CD4-positive, CD25-positive, alpha-beta regulatory T cell (primary cell): Measurements from ENCODE around the gene SART1. TPM values are rescaled to one million over a fixed set of nuclear protein-coding genes. Genes with fewer than 3 reads are reported as not detected.
A peak's percentile ranks its signal among the peaks of the same experiment; 100 is the strongest.
"Not testable (repeated sequence)": the region's sequence is repeated elsewhere in the genome, so short reads cannot be mapped to it uniquely, and the experiment has no call there.

Experiments used
- ATAC-seq, 2 donors: fragments of 150-1000 bp; cut with Tn5 transposase; one replicate each; pipeline ENCODE4 v1.10.0; 2021; ENCODE audit warnings: low read depth in 2 of 2, moderate number of reproducible peaks in 2 of 2, moderate library complexity in 1 of 2
- DNase-seq, 3 donors: peaks; one replicate each; pipeline versions ENCODE4 v3.0.0 to v3.0.0-alpha.2; 2012 to 2022; ENCODE audit warnings: mixed read lengths in 1 of 3
- H3K27ac ChIP-seq: one replicate; pipeline ENCODE4 v1.7.0; 2013; ENCODE audit warnings: mild to moderate bottlenecking, low read length; ENCODE audit not compliant: insufficient read depth, poor library complexity, severe bottlenecking
- H3K27me3 ChIP-seq: one replicate; pipeline ENCODE4 v1.7.0; 2013; ENCODE audit warnings: low read length; ENCODE audit not compliant: control insufficient read depth, insufficient read depth
- H3K36me3 ChIP-seq: one replicate; pipeline ENCODE4 v1.7.0; 2013; ENCODE audit warnings: mild to moderate bottlenecking, low read length, moderate library complexity; ENCODE audit not compliant: control insufficient read depth, insufficient read depth
- H3K4me1 ChIP-seq: 2 replicates; pipeline ENCODE4 v1.7.0; 2013; ENCODE audit warnings: mild to moderate bottlenecking, low read length; ENCODE audit not compliant: insufficient read depth, control insufficient read depth, poor library complexity, severe bottlenecking
- H3K4me3 ChIP-seq: one replicate; pipeline ENCODE4 v1.7.0; 2013; ENCODE audit warnings: low read depth, mild to moderate bottlenecking, low read length, moderate library complexity
- H3K9me3 ChIP-seq, 2 experiments: 1 replicate in 1 of 2; 2 replicates in 1 of 2; pipeline ENCODE4 v1.7.0; 2013; ENCODE audit warnings: low read length in 2 of 2, mild to moderate bottlenecking in 1 of 2, moderate library complexity in 1 of 2; ENCODE audit not compliant: control insufficient read depth in 2 of 2
- H3K27ac Mint-ChIP-seq, 3 donors: one replicate each; pipeline ENCODE4 v1.8.0; 2020 to 2022; ENCODE audit warnings: mild to moderate bottlenecking in 3 of 3, mixed read lengths in 3 of 3, moderate library complexity in 2 of 3
- H3K27me3 Mint-ChIP-seq: one replicate; pipeline ENCODE4 v1.8.0; 2022; ENCODE audit warnings: mild to moderate bottlenecking, mixed read lengths
- H3K36me3 Mint-ChIP-seq: one replicate; pipeline ENCODE4 v1.8.0; 2020; ENCODE audit warnings: mixed read lengths
- H3K4me1 Mint-ChIP-seq, 4 donors: one replicate each; pipeline ENCODE4 v1.8.0; 2020 to 2022; ENCODE audit warnings: mixed read lengths in 4 of 4, mild to moderate bottlenecking in 1 of 4
- H3K4me3 Mint-ChIP-seq, 4 donors: one replicate each; pipeline ENCODE4 v1.8.0; 2020 to 2022; ENCODE audit warnings: mild to moderate bottlenecking in 4 of 4, mixed read lengths in 4 of 4, moderate library complexity in 3 of 4
- H3K9me3 Mint-ChIP-seq, 7 donors: one replicate each; pipeline ENCODE4 v1.8.0; 2020 to 2022; ENCODE audit warnings: mixed read lengths in 7 of 7, mild to moderate bottlenecking in 3 of 7, moderate library complexity in 2 of 7
- polyA plus RNA-seq, 4 donors: library from polyadenylated mRNA; unstranded; fragments of 300-500 nt; fragmentation: Illumina TruSeq; gene quantifications; one replicate each; pipeline ENCODE4 v1.2.3, GENCODE V29; 2021
- total RNA-seq: library from RNA; stranded (reverse); gene quantifications from one replicate; pipeline ENCODE4 v1.2.3, GENCODE V29; 2022

SART1 gene
- total and polyA plus RNA-seq, 5 donors from 2014 or later = 15.8 to 94.0 (median 21.6) TPM

- DNase-seq = no peak
- Histone ChIP-seq H3K4me3 (no peak overlapping the region), H3K4me1 (peaks cover 5% of the 10 kb centered on the region), H3K27me3 (peaks cover 3% of the 10 kb centered on the region), H3K9me3 (no peaks in the 10 kb centered on the region), H3K27ac (no peak overlapping the region), H3K36me3 (no peaks in the 10 kb centered on the region)
- Mint-ChIP-seq H3K27ac (no peak overlapping the region), H3K36me3 (no peaks in the 10 kb centered on the region), H3K4me3 (no peak overlapping the region), H3K4me1 (no peaks in the 10 kb centered on the region), H3K27me3 (peaks cover 13% of the 10 kb centered on the region), H3K9me3 (no peaks in the 10 kb centered on the region)
- ATAC-seq = no peak
Observed at GRCh38 chr11:66016793-66017177, 55.3 kb downstream of the SART1 start.

GRCh38 chr11:66017321-66017720 is 55.8 kb downstream of the SART1 start:
- Mint-ChIP-seq H3K27me3 (peaks cover 10% of the 10 kb centered on the region), H3K27ac (no peak overlapping the region), H3K4me1 (peaks cover 0 to under 1% (median under 1%) of the 10 kb centered on the region in 4 donors), H3K4me3 (no peak overlapping the region), H3K9me3 (no peaks in the 10 kb centered on the region), H3K36me3 (no peaks in the 10 kb centered on the region)
- H3K27me3 ChIP-seq = peaks cover 3% of the 10 kb centered on the region
- H3K27ac ChIP-seq = no peak overlapping the region
- H3K4me3 ChIP-seq = no peak overlapping the region
- DNase-seq (no peak), ATAC-seq (no peak)
- peaks cover 1% of the 10 kb centered on the region for H3K4me1 ChIP-seq
- H3K9me3 ChIP-seq = no peaks in the 10 kb centered on the region
- H3K36me3 ChIP-seq = no peaks in the 10 kb centered on the region

GRCh38 chr11:66020212-66020611 is 58.7 kb downstream of the SART1 start:
- no peak for DNase-seq
- H3K27me3 Mint-ChIP-seq = peaks cover 6% of the 10 kb centered on the region

GRCh38 chr11:66020618-66021357 is 59.3 kb downstream of the SART1 start:
- Mint-ChIP-seq H3K4me1 (peaks cover 4 to 6% (median 5%) of the 10 kb centered on the region in 4 donors), H3K27me3 (peaks cover 6% of the 10 kb centered on the region), H3K36me3 (no peaks in the 10 kb centered on the region), H3K27ac (no peak overlapping the region), H3K9me3 (no peaks in the 10 kb centered on the region), H3K4me3 (no peak overlapping the region)
- Histone ChIP-seq H3K9me3 (no peaks in the 10 kb centered on the region), H3K36me3 (no peaks in the 10 kb centered on the region), H3K4me1 (peaks cover 6% of the 10 kb centered on the region), H3K27me3 (no peaks in the 10 kb centered on the region), H3K27ac (no peak overlapping the region), H3K4me3 (no peak overlapping the region)
- no peak for ATAC-seq
- DNase-seq = no peak

More at GRCh38 chr11:66020212-66020611, 58.7 kb downstream of the SART1 start:
- ATAC-seq = no peak
- Mint-ChIP-seq H3K36me3 (no peaks in the 10 kb centered on the region), H3K9me3 (no peaks in the 10 kb centered on the region), H3K4me3 (no peak overlapping the region), H3K4me1 (peaks cover 4 to 6% (median 5%) of the 10 kb centered on the region in 4 donors), H3K27ac (no peak overlapping the region)
- H3K9me3 ChIP-seq = no peaks in the 10 kb centered on the region
- no peak overlapping the region for H3K4me3 ChIP-seq
- H3K27ac ChIP-seq = no peak overlapping the region
- peaks cover 6% of the 10 kb centered on the region for H3K4me1 ChIP-seq
- H3K36me3 ChIP-seq = no peaks in the 10 kb centered on the region
- no peaks in the 10 kb centered on the region for H3K27me3 ChIP-seq

DNA sequence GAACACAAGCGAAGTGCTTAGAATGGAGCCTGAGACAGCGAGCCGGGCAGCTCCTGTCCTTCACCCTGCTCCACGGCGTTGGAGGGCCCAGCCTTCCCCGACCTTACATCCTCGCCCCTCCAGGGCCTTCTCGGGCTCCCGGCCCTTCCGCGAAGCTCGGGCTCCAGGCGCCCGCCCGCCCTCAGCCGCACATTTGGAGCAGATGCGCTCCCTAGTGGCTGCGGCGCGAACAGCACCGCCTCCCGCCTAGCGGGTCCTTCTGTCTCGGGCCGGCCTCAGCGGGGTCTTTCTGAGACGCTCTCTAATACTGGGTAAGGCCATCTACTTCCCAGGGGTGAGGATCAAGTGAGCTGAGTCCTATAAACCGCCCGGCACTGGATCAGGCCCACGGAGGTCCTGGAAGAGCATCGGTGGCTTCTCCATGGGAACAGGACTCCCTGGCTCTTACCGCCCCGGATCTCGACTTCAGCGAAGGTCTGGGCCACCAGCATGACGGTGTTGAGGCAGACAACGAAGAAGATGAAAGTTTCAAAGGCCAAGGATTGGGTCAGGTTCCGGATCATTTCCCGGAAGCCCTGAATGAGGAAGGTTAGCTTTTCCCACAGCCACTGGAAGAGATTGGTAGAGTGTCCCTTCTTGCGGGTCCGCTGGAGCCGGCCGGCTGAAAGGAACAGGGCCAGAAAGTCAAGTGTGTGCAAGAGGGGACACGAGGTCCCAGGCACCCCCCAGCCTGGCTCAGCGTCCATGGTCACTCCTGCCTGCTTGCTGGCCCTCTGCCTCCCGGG is 61.1 kb downstream of the SART1 start:
- peak overlapping the region in 2 of 4 donors; percentile 33 to 76 for H3K4me3 Mint-ChIP-seq
- H3K9me3 Mint-ChIP-seq = no peaks in the 10 kb centered on the region
- peak overlapping the region in 1 of 3 donors; percentile 71 for H3K27ac Mint-ChIP-seq
- DNase-seq (peak; percentile 64 to 69 (median 67)), ATAC-seq (peak; percentile 83 to 85)
- H3K27me3 Mint-ChIP-seq = peaks cover 8% of the 10 kb centered on the region
- H3K4me1 ChIP-seq = peaks cover 6% of the 10 kb centered on the region
- H3K4me3 ChIP-seq = no peak overlapping the region
- H3K27me3 ChIP-seq = no peaks in the 10 kb centered on the region
- H3K36me3 ChIP-seq = no peaks in the 10 kb centered on the region
- no peak overlapping the region for H3K27ac ChIP-seq
- no peaks in the 10 kb centered on the region for H3K9me3 ChIP-seq
- no peaks in the 10 kb centered on the region for H3K36me3 Mint-ChIP-seq
- H3K4me1 Mint-ChIP-seq = peaks cover 4 to 6% (median 5%) of the 10 kb centered on the region in 4 donors

- H3K27ac ChIP-seq, DNase-seq, ATAC-seq, H3K9me3 Mint-ChIP-seq, H3K36me3 Mint-ChIP-seq, H3K4me1 ChIP-seq, H3K36me3 ChIP-seq, H3K27me3 ChIP-seq, H3K4me3 Mint-ChIP-seq, H3K27ac Mint-ChIP-seq, H3K4me1 Mint-ChIP-seq, H3K9me3 ChIP-seq, H3K4me3 ChIP-seq: not testable (repeated sequence)
- peaks cover 13% of the 10 kb centered on the region for H3K27me3 Mint-ChIP-seq
Observed at GRCh38 chr11:66023186-66023440, 61.6 kb downstream of the SART1 start.

- Mint-ChIP-seq H3K4me3 (no peak within 1 kb of the TSS), H3K36me3 (no peaks in the 10 kb centered on the region), H3K4me1 (peaks cover 4 to 6% (median 5%) of the 10 kb centered on the region in 4 donors), H3K9me3 (no peaks in the 10 kb centered on the region), H3K27ac (no peak within 1 kb of the TSS), H3K27me3 (peaks cover 13% of the 10 kb centered on the region)
- peaks cover 6% of the 10 kb centered on the region for H3K4me1 ChIP-seq
- no peaks in the 10 kb centered on the region for H3K9me3 ChIP-seq
- ATAC-seq (no peak), DNase-seq (no peak)
- H3K27me3 ChIP-seq = no peaks in the 10 kb centered on the region
- H3K4me3 ChIP-seq = no peak within 1 kb of the TSS
- H3K36me3 ChIP-seq = no peaks in the 10 kb centered on the region
- no peak within 1 kb of the TSS for H3K27ac ChIP-seq
Observed at GRCh38 chr11:66026017-66026529, 64.5 kb downstream of the SART1 start, which contains the start of gene CATSPER1. TSS of gene CATSPER1 (minus strand) at chr11:66026479. CDS start at chr11:66026379, 100 bp downstream.
